ENCODE results near the gene MTR.

The MTR gene

DNA sequence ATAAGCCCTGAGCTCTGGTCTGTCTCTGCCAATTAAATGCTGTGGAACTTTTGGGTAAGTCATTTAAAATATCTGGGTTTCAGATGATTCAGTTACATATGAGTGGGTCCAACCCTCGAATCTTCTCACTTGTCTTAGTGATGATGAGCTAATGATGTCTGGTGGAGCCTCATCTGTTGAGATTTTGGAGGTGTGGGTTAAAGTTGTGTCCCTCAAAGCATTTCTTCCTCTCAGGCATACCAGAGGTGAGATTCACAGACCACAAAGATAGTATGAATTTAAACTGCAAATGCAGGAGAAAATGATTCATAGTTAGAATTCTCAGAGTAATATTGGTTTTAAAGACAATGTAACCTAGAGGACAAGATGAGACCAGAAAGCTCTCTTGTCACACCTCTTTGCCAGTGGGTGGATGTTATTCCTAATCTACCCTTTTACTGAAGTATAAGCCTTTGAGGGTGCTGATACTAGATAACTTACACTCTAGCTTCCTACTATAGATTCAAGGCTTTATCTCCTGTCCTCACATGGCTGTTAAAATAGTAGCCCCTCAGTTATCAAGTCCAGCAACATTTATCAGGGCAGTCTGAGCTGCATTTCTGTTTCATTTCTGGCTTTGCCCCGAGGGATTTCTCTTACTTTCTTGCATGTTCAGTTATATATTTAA lies 118.4 kb downstream of the MTR start:
- DNase-seq (ENCODE audit: low spot score) = no peak
- TF ChIP-seq CTCF (IDR thresholded peaks at IDR 0.05; ENCODE audit: extremely low read depth, insufficient read depth, missing control alignments) = no peak
- in situ Hi-C loops (cut with MboI; ENCODE audit: low pct_unique_long_range_greater_than_20kb, low sequenced_read_pairs, unreplicated experiment) = no loop called here

- in situ Hi-C loops (cut with MboI; ENCODE audit: low pct_unique_long_range_greater_than_20kb, low sequenced_read_pairs, unreplicated experiment) = no loop called here
- no peak for TF ChIP-seq CTCF (IDR thresholded peaks at IDR 0.05; ENCODE audit: extremely low read depth, insufficient read depth, missing control alignments)
- no peak for DNase-seq (ENCODE audit: low spot score)
Measured at GRCh38 chr1:236914375-236914774, 119.3 kb downstream of the MTR start.

DNA sequence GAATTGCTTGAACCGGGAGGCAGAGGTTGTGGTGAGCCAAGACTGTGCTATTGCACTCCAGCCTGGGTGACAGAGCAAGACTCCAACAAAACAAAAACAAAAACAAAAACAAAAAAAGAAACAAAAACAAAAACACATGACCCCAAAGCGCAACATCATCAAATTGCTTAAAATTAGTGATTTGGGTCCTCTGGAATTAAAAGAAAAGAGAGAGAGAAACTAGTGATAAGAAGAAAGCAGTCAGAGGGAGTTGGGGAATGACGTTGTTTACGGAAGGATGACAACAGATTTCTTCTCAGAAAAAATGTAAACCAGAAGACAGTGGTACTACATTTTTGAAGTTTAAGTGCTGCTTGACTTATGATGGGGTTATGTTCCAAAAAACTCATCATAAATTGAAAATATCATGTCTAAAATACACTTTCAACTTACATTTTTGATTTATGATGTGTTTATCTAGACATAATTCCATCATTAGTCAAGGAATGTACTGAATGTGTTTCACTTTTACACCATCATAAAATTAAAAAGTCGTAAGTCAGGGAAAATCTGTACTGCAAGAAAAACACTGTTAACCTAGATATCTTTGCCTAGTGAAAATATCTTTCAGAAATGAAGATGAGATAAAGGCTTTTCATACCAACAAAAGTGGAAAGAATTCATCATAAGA lies 121.2 kb downstream of the MTR start:
- in situ Hi-C loops (cut with MboI; ENCODE audit: low pct_unique_long_range_greater_than_20kb, low sequenced_read_pairs, unreplicated experiment) = no loop called here
- DNase-seq (ENCODE audit: low spot score) = no peak

DNA sequence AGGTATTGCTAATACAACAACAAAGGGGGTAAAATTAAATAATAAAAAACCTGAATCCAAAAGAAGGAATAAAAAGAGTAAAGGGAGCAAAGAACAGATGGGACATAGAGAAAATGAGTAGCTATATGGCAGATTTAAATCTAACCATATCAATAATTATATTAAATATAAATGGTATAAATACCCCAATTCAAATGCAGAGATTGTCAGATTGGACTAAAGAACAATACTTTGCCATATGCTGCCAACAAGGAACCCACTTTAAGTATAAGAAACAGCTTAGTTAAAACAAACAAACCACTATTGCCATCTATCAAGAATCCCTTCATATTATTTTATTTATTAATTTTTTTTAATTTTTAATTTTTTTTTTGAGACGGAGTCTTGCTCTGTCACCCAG lies 122.4 kb downstream of the MTR start:
- no peak for DNase-seq (ENCODE audit: low spot score)
- no peak for TF ChIP-seq CTCF (IDR thresholded peaks at IDR 0.05; ENCODE audit: extremely low read depth, insufficient read depth, missing control alignments)
- in situ Hi-C loops (cut with MboI; ENCODE audit: low pct_unique_long_range_greater_than_20kb, low sequenced_read_pairs, unreplicated experiment) = no loop called here

More for the DNA sequence above, 121.2 kb downstream of the MTR start:
- no peak for TF ChIP-seq CTCF (IDR thresholded peaks at IDR 0.05; ENCODE audit: extremely low read depth, insufficient read depth, missing control alignments)

DNA sequence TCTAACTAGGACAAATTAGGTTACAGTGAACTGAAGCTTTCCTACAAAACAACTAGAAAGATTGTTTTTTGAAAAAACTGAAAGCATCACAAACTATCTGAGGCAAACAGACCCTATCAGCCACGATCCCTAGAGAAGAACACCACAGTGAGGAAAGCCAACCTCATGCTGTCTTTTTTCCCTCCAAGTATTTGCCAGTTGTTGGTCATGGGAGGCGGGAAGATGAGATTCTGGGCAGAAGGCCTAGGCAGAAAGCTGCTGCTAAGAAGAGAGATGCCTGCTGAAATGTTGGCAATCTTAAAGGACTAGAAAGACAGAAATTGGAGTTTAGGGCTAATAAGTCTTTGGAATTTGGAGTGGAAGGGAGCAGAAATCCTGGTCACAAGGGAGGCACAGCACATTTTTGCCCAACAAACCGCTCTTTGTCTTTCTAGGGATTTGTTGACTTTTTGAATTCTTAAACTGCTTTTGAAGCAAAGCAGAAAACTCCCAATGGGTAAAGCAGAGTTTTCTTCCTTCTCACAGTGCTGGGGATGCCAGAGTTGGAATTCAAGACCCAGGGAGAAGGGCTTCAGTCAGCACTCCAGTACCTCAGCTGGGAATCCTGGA lies 125.3 kb downstream of the MTR start:
- no peak for DNase-seq (ENCODE audit: low spot score)
- in situ Hi-C loops (cut with MboI; ENCODE audit: low pct_unique_long_range_greater_than_20kb, low sequenced_read_pairs, unreplicated experiment) = no loop called here

GRCh38 chr1:236921610-236922009 lies 126.5 kb downstream of the MTR start:
- in situ Hi-C loops (cut with MboI; ENCODE audit: low pct_unique_long_range_greater_than_20kb, low sequenced_read_pairs, unreplicated experiment) = no loop called here
- DNase-seq (ENCODE audit: low spot score) = no peak
- TF ChIP-seq CTCF (IDR thresholded peaks at IDR 0.05; ENCODE audit: extremely low read depth, insufficient read depth, missing control alignments) = no peak

More for the DNA sequence above, 125.3 kb downstream of the MTR start:
- no peak for TF ChIP-seq CTCF (IDR thresholded peaks at IDR 0.05; ENCODE audit: extremely low read depth, insufficient read depth, missing control alignments)
